GM21723 (cell line): ENCODE results near the gene TRMT2A.
A peak's percentile ranks its signal among the peaks of the same experiment; 100 is the strongest.
"Not testable (repeated sequence)": the region's sequence is repeated elsewhere in the genome, so short reads cannot be mapped to it uniquely, and the experiment has no call there.

Source experiments
- ATAC-seq: cut with Tn5 transposase; IDR thresholded peaks from one replicate; pipeline ENCODE4 v1.9.1; 2021; ENCODE audit warnings: mild to moderate bottlenecking, moderate library complexity; ENCODE audit not compliant: unreplicated experiment

The TRMT2A gene

GRCh38 chr22:20116951-20117632 lies at the start of gene TRMT2A:
Gene TRMT2A (minus strand): TSS chr22:20117226. CDS start chr22:20116906, 320 bp downstream.
- peak; percentile 64 for ATAC-seq

- no peak for ATAC-seq
These were observed 49.7 kb upstream of the TRMT2A start for GRCh38 chr22:20166703-20167102.

- no peak for ATAC-seq
These were observed 48.9 kb upstream of the TRMT2A start for GRCh38 chr22:20165913-20166312.

- ATAC-seq, result no peak
These were observed 48.4 kb upstream of the TRMT2A start for GRCh38 chr22:20165421-20165820.

GRCh38 chr22:20164863-20165262 lies 47.8 kb upstream of the TRMT2A start:
- ATAC-seq, result no peak

- ATAC-seq, result no peak
These were observed 43.0 kb upstream of the TRMT2A start for GRCh38 chr22:20160041-20160440.

GRCh38 chr22:20159531-20159930 lies 42.5 kb upstream of the TRMT2A start:
- ATAC-seq, result not testable (repeated sequence)

GRCh38 chr22:20159076-20159475 lies 42.0 kb upstream of the TRMT2A start:
- no peak for ATAC-seq

- ATAC-seq, result no peak
These were observed 41.5 kb upstream of the TRMT2A start for GRCh38 chr22:20158391-20159036.

GRCh38 chr22:20157430-20158183 lies 40.6 kb upstream of the TRMT2A start:
- no peak for ATAC-seq

- ATAC-seq, result no peak
These were observed 39.8 kb upstream of the TRMT2A start for GRCh38 chr22:20156611-20157429.

- no peak for ATAC-seq
These were observed 39.0 kb upstream of the TRMT2A start for GRCh38 chr22:20156042-20156389.

- no peak for ATAC-seq
These were observed 38.5 kb upstream of the TRMT2A start for GRCh38 chr22:20155330-20156041.

GRCh38 chr22:20154602-20155187 lies 37.7 kb upstream of the TRMT2A start:
- no peak for ATAC-seq

- ATAC-seq, result no peak
These were observed 36.9 kb upstream of the TRMT2A start for GRCh38 chr22:20153945-20154344.

GRCh38 chr22:20152464-20152890 lies 35.5 kb upstream of the TRMT2A start:
- no peak for ATAC-seq

- ATAC-seq, result no peak
These were observed 34.2 kb upstream of the TRMT2A start for GRCh38 chr22:20151276-20151588.

GRCh38 chr22:20150381-20151275 lies 33.6 kb upstream of the TRMT2A start, which contains the start of gene CCDC188:
Gene CCDC188 (minus strand): TSS chr22:20151055. CDS start chr22:20150986, 69 bp downstream.
- ATAC-seq, result no peak
